GM12864 (cell line): ENCODE measurements around the gene RASA1.

ENCODE experiments used
- DNase-seq: peaks from one replicate; pipeline ENCODE4 v3.0.0-alpha.2; 2011; ENCODE audit warnings: low read depth
- H3K4me3 ChIP-seq: 2 replicates; pipeline ENCODE4 v1.5.1; 2011; ENCODE audit warnings: mild to moderate bottlenecking, low read depth, low read length, control low read depth
- CTCF ChIP-seq: IDR thresholded peaks from 2 replicates; pipeline ENCODE4 v1.5.1; 2011; ENCODE audit warnings: low read depth, mild to moderate bottlenecking, moderate library complexity, low read length, control low read depth, inconsistent platforms; ENCODE audit errors: missing control alignments

RASA1 gene

GRCh38 chr5:87243161-87243844 lies 24.4 kb upstream of the RASA1 start:
- DNase-seq, result no peak
- TF ChIP-seq CTCF, result no peak
- no peak overlapping the region for H3K4me3 ChIP-seq

GRCh38 chr5:87245451-87245850 lies 22.2 kb upstream of the RASA1 start:
- no peak for DNase-seq
- TF ChIP-seq CTCF, result no peak
- no peak overlapping the region for H3K4me3 ChIP-seq

- no peak overlapping the region for H3K4me3 ChIP-seq
- TF ChIP-seq CTCF, result no peak
- DNase-seq, result no peak
Observed at GRCh38 chr5:87246061-87246460, 21.6 kb upstream of the RASA1 start.

- DNase-seq, result no peak
- no peak overlapping the region for H3K4me3 ChIP-seq
- no peak for TF ChIP-seq CTCF
Observed at GRCh38 chr5:87252283-87252605, 15.4 kb upstream of the RASA1 start.

- no peak overlapping the region for H3K4me3 ChIP-seq
- no peak for DNase-seq
- TF ChIP-seq CTCF, result no peak
Observed at GRCh38 chr5:87254035-87254434, 13.6 kb upstream of the RASA1 start.

DNA sequence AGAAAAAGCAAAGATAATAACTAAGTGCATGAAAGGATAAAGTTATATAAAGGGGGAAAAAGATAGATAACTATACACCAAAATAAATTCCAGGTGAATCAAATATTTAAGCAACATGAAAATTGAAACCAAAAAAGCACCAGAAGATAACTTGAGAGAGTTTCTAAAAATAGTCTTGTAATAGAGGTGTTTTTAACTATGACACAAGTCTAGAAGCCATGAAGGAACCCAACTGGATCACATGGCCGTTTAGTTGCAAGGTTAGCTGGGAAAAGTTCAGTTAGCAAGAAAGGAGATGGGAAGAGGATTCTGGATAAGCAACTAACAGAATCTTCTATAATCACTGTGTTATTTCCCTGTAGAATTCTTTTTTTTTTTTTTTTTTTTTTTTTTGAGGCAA lies 9.2 kb upstream of the RASA1 start:
- H3K4me3 ChIP-seq, result no peak overlapping the region
- no peak for DNase-seq
- no peak for TF ChIP-seq CTCF

DNA sequence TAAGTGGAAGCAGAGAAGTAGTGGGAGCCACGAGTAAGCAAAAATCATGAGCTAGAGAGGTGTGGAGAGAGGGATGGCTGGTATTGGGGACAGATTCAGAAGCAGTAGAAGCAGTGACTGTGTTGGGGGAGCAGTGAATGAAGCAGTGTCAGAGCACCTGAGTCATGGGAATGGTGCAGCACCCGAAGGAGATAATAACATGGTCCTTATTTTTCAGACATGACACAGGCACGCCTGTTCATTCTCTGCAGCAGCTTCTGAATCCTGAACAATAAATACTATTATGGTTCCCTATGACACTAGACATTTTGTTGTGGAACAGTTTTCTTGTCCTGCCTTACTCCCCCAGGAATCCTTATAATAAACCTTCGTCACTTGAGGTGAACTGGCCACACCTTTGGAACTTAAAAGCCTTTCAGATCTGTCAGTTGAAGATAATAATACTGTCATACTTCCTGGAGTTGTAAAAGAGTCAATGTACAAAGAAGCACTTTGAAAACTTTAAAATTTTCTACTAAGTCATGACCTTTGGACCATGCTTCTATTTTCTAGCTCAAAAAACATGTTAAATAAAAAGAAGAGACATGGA lies 7.0 kb upstream of the RASA1 start:
- H3K4me3 ChIP-seq, result no peak overlapping the region
- DNase-seq, result no peak
- no peak for TF ChIP-seq CTCF
